GM12864 (cell line): ENCODE measurements around the gene TERB1.

Experiments used
- DNase-seq: peaks from one replicate; pipeline ENCODE4 v3.0.0-alpha.2; 2011; ENCODE audit warnings: low read depth
- H3K4me3 ChIP-seq: 2 replicates; pipeline ENCODE4 v1.5.1; 2011; ENCODE audit warnings: mild to moderate bottlenecking, low read depth, low read length, control low read depth
- CTCF ChIP-seq: IDR thresholded peaks from 2 replicates; pipeline ENCODE4 v1.5.1; 2011; ENCODE audit warnings: low read depth, mild to moderate bottlenecking, moderate library complexity, low read length, control low read depth, inconsistent platforms; ENCODE audit errors: missing control alignments

The TERB1 gene

GRCh38 chr16:66776457-66776856 is 24.9 kb downstream of the TERB1 start:
- DNase-seq, result no peak
- H3K4me3 ChIP-seq, result no peak overlapping the region
- no peak for TF ChIP-seq CTCF

- no peak overlapping the region for H3K4me3 ChIP-seq
- no peak for DNase-seq
- TF ChIP-seq CTCF, result no peak
Observed at GRCh38 chr16:66774981-66775380, 26.4 kb downstream of the TERB1 start.

GRCh38 chr16:66758086-66758485 is 43.3 kb downstream of the TERB1 start:
- no peak overlapping the region for H3K4me3 ChIP-seq
- no peak for DNase-seq
- TF ChIP-seq CTCF, result no peak

- H3K4me3 ChIP-seq, result no peak overlapping the region
- TF ChIP-seq CTCF, result no peak
- no peak for DNase-seq
Observed at GRCh38 chr16:66754819-66755218, 46.6 kb downstream of the TERB1 start.

- TF ChIP-seq CTCF, result no peak
- H3K4me3 ChIP-seq, result no peak overlapping the region
- no peak for DNase-seq
Observed at GRCh38 chr16:66754211-66754610, 47.2 kb downstream of the TERB1 start.

- no peak for DNase-seq
- no peak for TF ChIP-seq CTCF
Observed at GRCh38 chr16:66752958-66753357, 48.4 kb downstream of the TERB1 start.

GRCh38 chr16:66752379-66752778 is 49.0 kb downstream of the TERB1 start:
- no peak for DNase-seq
- no peak for TF ChIP-seq CTCF
- no peak overlapping the region for H3K4me3 ChIP-seq

More at GRCh38 chr16:66752958-66753357, 48.4 kb downstream of the TERB1 start:
- H3K4me3 ChIP-seq, result no peak overlapping the region
